ENCODE measurements around the gene FSTL4.

FSTL4 gene

GRCh38 chr5:133430095-133430494, 182.2 kb downstream of the FSTL4 start:
- no peak for ATAC-seq
- TF ChIP-seq BACH2 (CRISPR knock-in tag; IDR thresholded peaks at IDR 0.05; ENCODE audit: borderline replicate concordance) = no peak
- TF ChIP-seq RARB (CRISPR knock-in tag; IDR thresholded peaks at IDR 0.05) = no peak
- TF ChIP-seq POU6F1 (CRISPR knock-in tag; IDR thresholded peaks at IDR 0.05; ENCODE audit: borderline replicate concordance, low read depth) = no peak
- no peak for TF ChIP-seq ESRRG (CRISPR knock-in tag; IDR thresholded peaks at IDR 0.05)
- no peak for TF ChIP-seq ZNF565 (CRISPR knock-in tag; conservative IDR thresholded peaks at IDR 0.05; ENCODE audit: low read depth)
- TF ChIP-seq PPARA (CRISPR knock-in tag; IDR thresholded peaks at IDR 0.05; ENCODE audit: borderline replicate concordance) = no peak

GRCh38 chr5:133429046-133429445, 183.3 kb downstream of the FSTL4 start:
- no peak for TF ChIP-seq SNAI2 (CRISPR knock-in tag; IDR thresholded peaks at IDR 0.05)
- TF ChIP-seq RARB (CRISPR knock-in tag; IDR thresholded peaks at IDR 0.05) = no peak
- TF ChIP-seq TCF4 (CRISPR knock-in tag; IDR thresholded peaks at IDR 0.05; ENCODE audit: borderline replicate concordance) = no peak
- no peak for TF ChIP-seq CSRNP3 (CRISPR knock-in tag; IDR thresholded peaks at IDR 0.05)
- no peak for TF ChIP-seq ZC3H10 (CRISPR knock-in tag; IDR thresholded peaks at IDR 0.05)
- TF ChIP-seq OSR1 (CRISPR knock-in tag; IDR thresholded peaks at IDR 0.05) = no peak
- no peak for TF ChIP-seq ISL1 (CRISPR knock-in tag; IDR thresholded peaks at IDR 0.05)
- no peak for TF ChIP-seq PATZ1 (CRISPR knock-in tag; IDR thresholded peaks at IDR 0.05; ENCODE audit: borderline replicate concordance)
- TF ChIP-seq ZFP30 (CRISPR knock-in tag; IDR thresholded peaks at IDR 0.05) = no peak
- TF ChIP-seq TOX (CRISPR knock-in tag; IDR thresholded peaks at IDR 0.05; ENCODE audit: borderline replicate concordance) = no peak
- no peak for TF ChIP-seq ZNF565 (CRISPR knock-in tag; conservative IDR thresholded peaks at IDR 0.05; ENCODE audit: low read depth)
- TF ChIP-seq ZNF8 (CRISPR knock-in tag; IDR thresholded peaks at IDR 0.05) = no peak
- no peak for TF ChIP-seq CSDC2 (CRISPR knock-in tag; IDR thresholded peaks at IDR 0.05)
- TF ChIP-seq CREB5 (CRISPR knock-in tag; IDR thresholded peaks at IDR 0.05; ENCODE audit: low read depth) = no peak
- TF ChIP-seq GLIS3 (CRISPR knock-in tag; IDR thresholded peaks at IDR 0.05) = no peak
- ATAC-seq = no peak

GRCh38 chr5:133428072-133428660, 184.2 kb downstream of the FSTL4 start:
- ATAC-seq = no peak
- no peak for TF ChIP-seq ARNTL (CRISPR knock-in tag; IDR thresholded peaks at IDR 0.05; ENCODE audit: borderline replicate concordance, low read depth)

- no peak for TF ChIP-seq ZNF70 (CRISPR knock-in tag; IDR thresholded peaks at IDR 0.05)
- TF ChIP-seq ZNF565 (CRISPR knock-in tag; conservative IDR thresholded peaks at IDR 0.05; ENCODE audit: low read depth) = no peak
- no peak for ATAC-seq
Observed at GRCh38 chr5:133427121-133427777, 185.1 kb downstream of the FSTL4 start.

GRCh38 chr5:133426264-133426663, 186.1 kb downstream of the FSTL4 start:
- no peak for ATAC-seq
- TF ChIP-seq ZNF70 (CRISPR knock-in tag; IDR thresholded peaks at IDR 0.05) = no peak
- no peak for TF ChIP-seq POU6F1 (CRISPR knock-in tag; IDR thresholded peaks at IDR 0.05; ENCODE audit: borderline replicate concordance, low read depth)
- no peak for TF ChIP-seq CREB5 (CRISPR knock-in tag; IDR thresholded peaks at IDR 0.05; ENCODE audit: low read depth)
